Hepatocyte (in vitro differentiated cells): ENCODE results near the gene HIGD1A.

ENCODE experiments used
- CTCF ChIP-seq: fragments of 200-600 bp; sonication (generic); IDR thresholded peaks from 2 replicates; pipeline ENCODE4 v1.5.1; 2016; ENCODE audit warnings: antibody characterized with exemption, mild to moderate bottlenecking; ENCODE audit not compliant: poor library complexity
- EZH2 ChIP-seq: fragments of 200-600 bp; sonication (generic); IDR thresholded peaks from 2 replicates; pipeline ENCODE4 v1.6.1; 2016; ENCODE audit warnings: antibody characterized with exemption, mild to moderate bottlenecking, borderline replicate concordance
- EZH2phosphoT487 ChIP-seq: fragments of 200-600 bp; sonication (generic); IDR thresholded peaks from one replicate; pipeline ENCODE4 v1.6.1; 2018; ENCODE audit warnings: antibody characterized with exemption, mild to moderate bottlenecking, low read depth, moderate library complexity; ENCODE audit not compliant: unreplicated experiment, severe bottlenecking

GRCh38 chr3:42769477-42770131 is 34.7 kb downstream of the HIGD1A start:
- TF ChIP-seq CTCF (no peak), EZH2phosphoT487 (no peak), EZH2 (no peak)
